Breast epithelium (tissue), 4 donors: Measurements from ENCODE around the gene CCDC97. TPM values are rescaled to one million over a fixed set of nuclear protein-coding genes. Genes with fewer than 3 reads are reported as not detected.

Experiments
- DNase-seq, 2 donors: peaks; one replicate each; pipeline ENCODE4 v3.0.0-alpha.2; 2019; ENCODE audit warnings: low spot score in 2 of 2
- H3K27ac ChIP-seq, 2 donors: fragments of 200-600 bp; sonication (generic) in 1 of 2; one replicate each; pipeline ENCODE4 v1.5.1; 2016 to 2019; ENCODE audit warnings: mild to moderate bottlenecking in 1 of 2
- H3K27me3 ChIP-seq, 2 donors: fragments of 200-600 bp; sonication (generic) in 1 of 2; one replicate each; pipeline versions ENCODE4 v1.5.1 to v1.6.0; 2017 to 2019; ENCODE audit warnings: control low read depth in 1 of 2, mild to moderate bottlenecking in 1 of 2
- H3K36me3 ChIP-seq: fragments of 200-600 bp; one replicate; pipeline ENCODE4 v1.5.1; 2019
- H3K4me1 ChIP-seq, 2 donors: fragments of 200-600 bp; sonication (generic); one replicate each; pipeline ENCODE4 v1.5.1; 2016 to 2019; ENCODE audit warnings: control low read depth in 1 of 2
- H3K4me3 ChIP-seq, 3 donors: fragments of 200-600 bp; sonication (generic); 1 replicate in 2 of 3; 2 replicates in 1 of 3; pipeline ENCODE4 v1.5.1; 2016 to 2019; ENCODE audit warnings: mild to moderate bottlenecking in 3 of 3, moderate library complexity in 2 of 3
- H3K9me3 ChIP-seq, 2 donors: fragments of 200-600 bp; sonication (generic) in 1 of 2; one replicate each; pipeline ENCODE4 v1.5.1; 2016 to 2019; ENCODE audit warnings: control low read depth in 1 of 2
- POLR2A ChIP-seq: fragments of 450-650 bp; IDR thresholded peaks from one replicate; pipeline ENCODE4 v1.6.1; 2016; ENCODE audit warnings: antibody characterized with exemption, mild to moderate bottlenecking, moderate library complexity
- POLR2AphosphoS5 ChIP-seq, 3 donors: sonication (generic); formaldehyde crosslinking; IDR thresholded peaks; one replicate each; pipeline ENCODE4 v1.6.1; 2017; ENCODE audit warnings: antibody characterized with exemption in 3 of 3
- intact Hi-C: fragments of 100-400 bp; cut with DNase I; formaldehyde crosslinking; loops from one replicate; pipeline ENCODE4 v1.15.1; 2023; ENCODE audit warnings: low total_unique reads
- total RNA-seq, 3 donors: library from RNA; depleted of rRNA; stranded (reverse); fragments of >200 nt; gene quantifications; one replicate each; pipeline ENCODE4 v1.1.0, GENCODE V29; 2016
- TF ChIP-seq, protein P1 (sequence below), 3 donors: fragments of 450-650 bp; IDR thresholded peaks; one replicate each; pipeline ENCODE4 v1.5.1; 2016 to 2017; ENCODE audit warnings: antibody characterized with exemption in 3 of 3, mild to moderate bottlenecking in 3 of 3, moderate library complexity in 3 of 3

Gene CCDC97
- total RNA-seq, 3 donors from 2014 or later = 15.4 to 15.7 (median 15.4) TPM

DNA sequence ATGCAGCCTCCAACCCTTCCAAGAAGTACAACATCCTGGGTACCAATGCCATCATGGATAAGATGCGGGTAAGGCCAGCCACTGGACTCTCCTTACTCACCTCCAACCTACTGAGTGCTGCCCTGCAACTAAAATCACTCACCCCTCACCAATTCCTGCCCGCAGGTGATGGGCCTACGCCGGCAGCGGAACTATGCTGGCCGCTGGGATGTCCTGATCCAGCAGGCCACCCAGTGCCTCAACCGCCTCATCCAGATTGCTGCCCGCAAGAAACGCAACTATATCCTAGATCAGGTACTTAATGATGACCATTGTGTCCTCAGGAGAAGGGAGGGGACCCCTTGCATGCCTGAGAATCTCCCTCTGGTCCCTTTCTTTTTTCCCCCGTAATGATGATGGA, 15.6 kb upstream of the CCDC97 start:
- H3K36me3 ChIP-seq = peaks cover 14% of the 10 kb centered on the region
- no peaks in the 10 kb centered on the region for H3K9me3 ChIP-seq
- peak overlapping the region in 1 of 2 donors; percentile 95 for H3K27ac ChIP-seq
- peaks cover 27 to 37% of the 10 kb centered on the region in 2 donors for H3K4me1 ChIP-seq
- no peaks in the 10 kb centered on the region for H3K27me3 ChIP-seq
- TF ChIP-seq POLR2AphosphoS5 (IDR thresholded peaks at IDR 0.05) (no peak), POLR2A (no peak)
- TF ChIP-seq, protein P1, sequence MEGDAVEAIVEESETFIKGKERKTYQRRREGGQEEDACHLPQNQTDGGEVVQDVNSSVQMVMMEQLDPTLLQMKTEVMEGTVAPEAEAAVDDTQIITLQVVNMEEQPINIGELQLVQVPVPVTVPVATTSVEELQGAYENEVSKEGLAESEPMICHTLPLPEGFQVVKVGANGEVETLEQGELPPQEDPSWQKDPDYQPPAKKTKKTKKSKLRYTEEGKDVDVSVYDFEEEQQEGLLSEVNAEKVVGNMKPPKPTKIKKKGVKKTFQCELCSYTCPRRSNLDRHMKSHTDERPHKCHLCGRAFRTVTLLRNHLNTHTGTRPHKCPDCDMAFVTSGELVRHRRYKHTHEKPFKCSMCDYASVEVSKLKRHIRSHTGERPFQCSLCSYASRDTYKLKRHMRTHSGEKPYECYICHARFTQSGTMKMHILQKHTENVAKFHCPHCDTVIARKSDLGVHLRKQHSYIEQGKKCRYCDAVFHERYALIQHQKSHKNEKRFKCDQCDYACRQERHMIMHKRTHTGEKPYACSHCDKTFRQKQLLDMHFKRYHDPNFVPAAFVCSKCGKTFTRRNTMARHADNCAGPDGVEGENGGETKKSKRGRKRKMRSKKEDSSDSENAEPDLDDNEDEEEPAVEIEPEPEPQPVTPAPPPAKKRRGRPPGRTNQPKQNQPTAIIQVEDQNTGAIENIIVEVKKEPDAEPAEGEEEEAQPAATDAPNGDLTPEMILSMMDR (IDR thresholded peaks at IDR 0.05) = no peak
- no peak for DNase-seq
- H3K4me3 ChIP-seq = no peak overlapping the region
- intact Hi-C loops = no loop called here

DNA sequence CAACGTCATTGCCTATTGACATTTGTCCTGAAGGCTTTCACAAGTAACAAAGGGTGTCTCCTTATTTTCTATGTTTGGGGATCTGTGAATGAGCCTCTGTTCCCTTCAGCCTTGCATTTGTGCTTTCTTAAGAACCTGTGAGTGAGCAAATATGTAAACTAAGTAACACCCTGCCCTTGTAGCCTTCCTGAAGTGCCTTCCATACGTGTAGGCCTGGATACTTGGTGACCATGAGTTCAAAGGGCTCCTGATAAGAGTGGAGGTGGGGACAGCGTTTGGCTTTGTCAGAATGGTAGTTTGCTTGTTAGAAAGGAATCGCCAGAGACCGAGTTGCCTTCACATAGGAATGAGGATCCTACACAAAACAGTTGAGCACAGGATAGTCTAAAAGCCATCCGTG, 14.5 kb upstream of the CCDC97 start:
- Histone ChIP-seq H3K4me3 (no peak overlapping the region), H3K36me3 (peaks cover 14% of the 10 kb centered on the region), H3K4me1 (peaks cover 34 to 43% of the 10 kb centered on the region in 2 donors), H3K27me3 (no peaks in the 10 kb centered on the region), H3K27ac (peak overlapping the region; percentile 89 to 95), H3K9me3 (no peaks in the 10 kb centered on the region)
- no peak for DNase-seq
- no peak for TF ChIP-seq POLR2AphosphoS5 (IDR thresholded peaks at IDR 0.05)
- TF ChIP-seq, protein P1 (IDR thresholded peaks at IDR 0.05) = no peak
- TF ChIP-seq POLR2A = no peak
- intact Hi-C loops = no loop called here

DNA sequence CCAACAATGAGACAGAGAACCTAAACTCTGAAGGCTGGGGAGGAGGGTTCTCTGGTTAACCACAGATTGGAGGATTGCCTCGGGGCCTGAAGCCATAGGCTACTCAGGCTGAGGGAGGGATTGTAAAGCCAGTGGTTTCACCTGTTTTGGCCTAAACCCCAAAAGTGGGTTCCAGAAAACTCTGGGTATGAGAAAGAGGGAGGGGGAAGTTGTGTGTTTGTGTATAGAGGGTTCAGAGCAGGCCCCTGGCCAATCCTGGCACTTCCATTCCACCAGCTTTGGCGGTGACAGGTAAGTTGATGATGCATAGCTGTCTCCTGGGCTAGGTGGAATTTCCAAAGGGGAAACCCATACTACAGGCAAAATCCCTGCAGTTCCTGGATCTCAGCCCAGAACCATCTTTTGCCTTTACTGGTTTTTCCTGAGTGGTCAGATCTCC, 13.5 kb upstream of the CCDC97 start:
- intact Hi-C loops = no loop called here
- no peaks in the 10 kb centered on the region for H3K9me3 ChIP-seq
- no peak overlapping the region for H3K4me3 ChIP-seq
- H3K27me3 ChIP-seq = no peaks in the 10 kb centered on the region
- H3K4me1 ChIP-seq = peaks cover 34 to 43% of the 10 kb centered on the region in 2 donors
- H3K36me3 ChIP-seq = peaks cover 14% of the 10 kb centered on the region
- peak in 1 of 2 donors; percentile 50 for DNase-seq
- TF ChIP-seq POLR2A = no peak
- TF ChIP-seq, protein P1 (IDR thresholded peaks at IDR 0.05) = no peak
- no peak for TF ChIP-seq POLR2AphosphoS5 (IDR thresholded peaks at IDR 0.05)
- peak overlapping the region; percentile 89 to 95 for H3K27ac ChIP-seq

DNA sequence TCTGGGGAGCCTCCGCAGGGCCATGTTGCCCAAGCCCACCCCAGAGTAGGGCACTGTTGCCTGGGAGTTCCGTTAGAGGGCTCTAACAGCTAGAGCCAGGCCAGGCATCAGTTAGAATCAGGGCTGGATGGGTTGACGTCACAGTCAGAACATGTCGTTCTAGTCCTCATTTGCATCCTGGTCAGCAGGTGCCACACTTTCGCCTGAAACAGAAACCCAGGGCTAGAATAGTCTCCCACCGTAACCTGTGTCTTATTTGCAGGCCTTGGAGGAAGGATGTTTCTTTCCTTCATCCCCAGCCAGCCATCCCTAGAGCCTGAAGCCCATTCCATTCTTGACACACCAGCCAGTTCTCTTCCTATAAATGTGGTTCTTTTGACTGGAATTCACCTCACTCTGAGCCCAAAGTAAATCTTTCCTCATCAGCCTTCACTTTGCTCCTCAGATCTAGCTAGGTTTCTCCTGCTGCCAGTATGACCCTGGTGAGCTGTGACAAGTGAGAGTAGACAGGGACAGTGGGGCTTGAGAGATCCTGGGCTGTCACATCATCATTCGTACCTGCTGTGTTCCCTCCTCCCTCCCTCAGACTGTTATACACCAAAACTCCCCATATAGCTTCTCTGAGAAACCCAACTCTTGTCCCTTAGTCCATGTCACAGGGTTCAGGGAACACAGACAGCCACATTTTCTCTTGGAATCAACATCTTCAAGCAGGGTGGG, 12.2 kb upstream of the CCDC97 start:
- Histone ChIP-seq H3K9me3 (no peaks in the 10 kb centered on the region), H3K4me3 (peak overlapping the region in 1 of 3 donors; percentile 11), H3K4me1 (peaks cover 34 to 43% of the 10 kb centered on the region in 2 donors), H3K27ac (peak overlapping the region; percentile 89 to 95), H3K36me3 (peaks cover 14% of the 10 kb centered on the region), H3K27me3 (no peaks in the 10 kb centered on the region)
- no peak for DNase-seq
- intact Hi-C loops = no loop called here
- TF ChIP-seq, protein P1 (IDR thresholded peaks at IDR 0.05) = no peak
- TF ChIP-seq POLR2AphosphoS5 (IDR thresholded peaks at IDR 0.05) (no peak), POLR2A (no peak)

DNA sequence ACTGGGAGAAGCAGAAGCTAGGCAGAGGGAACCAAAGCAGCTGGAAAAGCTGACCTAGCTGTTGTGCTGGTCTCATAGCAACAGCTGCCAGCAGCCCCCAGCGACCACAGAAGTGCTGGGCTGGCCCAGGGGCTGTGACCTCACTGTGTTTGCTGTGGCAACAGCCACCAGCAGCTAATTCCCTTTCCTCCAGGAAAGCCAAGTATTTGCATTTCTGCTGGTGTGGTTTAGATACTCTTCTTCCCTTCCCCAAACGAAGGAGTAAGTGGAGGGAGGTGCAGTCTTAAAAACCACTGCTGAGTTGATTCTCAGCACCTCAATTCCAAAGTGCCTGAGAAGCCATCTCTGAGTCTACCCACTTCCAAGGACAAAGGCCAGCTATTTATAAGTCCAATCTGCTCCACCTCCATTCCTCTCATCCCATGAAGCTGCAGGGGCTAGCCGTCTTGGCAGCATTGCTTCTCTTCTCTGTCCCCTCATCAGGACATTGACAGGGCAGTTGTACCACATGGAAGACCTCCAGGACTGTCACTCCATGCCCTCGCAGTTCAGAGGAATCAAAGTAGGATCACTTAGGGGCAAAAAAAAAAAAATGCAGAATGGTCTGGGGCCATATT, 11.5 kb upstream of the CCDC97 start:
- Histone ChIP-seq H3K36me3 (peaks cover 13% of the 10 kb centered on the region), H3K4me1 (peaks cover 34 to 43% of the 10 kb centered on the region in 2 donors), H3K27me3 (no peaks in the 10 kb centered on the region), H3K27ac (peak overlapping the region; percentile 89 to 95), H3K4me3 (peak overlapping the region in 1 of 3 donors; percentile 11), H3K9me3 (no peaks in the 10 kb centered on the region)
- intact Hi-C loops = no loop called here
- TF ChIP-seq, protein P1 (IDR thresholded peaks at IDR 0.05) = no peak
- peak in 2 of 3 donors; percentile 46 to 56 for TF ChIP-seq POLR2AphosphoS5 (IDR thresholded peaks at IDR 0.05)
- DNase-seq = peak; percentile 80 to 84
